HepG2 (cell line): ENCODE data around the gene CACNB4. TPM values are rescaled to one million over a fixed set of nuclear protein-coding genes. Genes with fewer than 3 reads are reported as not detected.

Experiments
- EZH2 ChIP-seq: conservative IDR thresholded peaks from 2 replicates; pipeline ENCODE4 v1.6.1; 2012; ENCODE audit warnings: mild to moderate bottlenecking, low read depth, low read length, moderate library complexity
- FOXA3 ChIP-seq: IDR thresholded peaks from 2 replicates; pipeline ENCODE4 v1.6.1; 2016; ENCODE audit warnings: missing genetic modification reagents, missing compliant biosample characterization
- HOXA3 ChIP-seq: sonication (generic); formaldehyde crosslinking; IDR thresholded peaks from 2 replicates; pipeline ENCODE4 v1.5.0; 2020; ENCODE audit warnings: missing genetic modification reagents
- MLXIP ChIP-seq: sonication (generic); formaldehyde crosslinking; IDR thresholded peaks from 2 replicates; pipeline ENCODE4 v1.9.0; 2021; ENCODE audit warnings: missing genetic modification reagents, borderline replicate concordance
- PAXIP1 ChIP-seq: sonication (generic); formaldehyde crosslinking; conservative IDR thresholded peaks from 2 replicates; pipeline ENCODE4 v1.4.0; 2020; ENCODE audit warnings: mild to moderate bottlenecking, missing genetic modification reagents, moderate library complexity
- PREB ChIP-seq: sonication (generic); formaldehyde crosslinking; IDR thresholded peaks from 2 replicates; pipeline ENCODE4 v1.4.0; 2020; ENCODE audit warnings: missing genetic modification reagents
- RBFOX2 ChIP-seq: fragments of 200-400 bp; formaldehyde crosslinking; IDR thresholded peaks from 2 replicates; pipeline ENCODE4 v1.6.1; 2017; ENCODE audit warnings: low read depth, mild to moderate bottlenecking, low read length
- ZBTB4 ChIP-seq: sonication (generic); formaldehyde crosslinking; IDR thresholded peaks from 2 replicates; pipeline ENCODE4 v1.4.0; 2020; ENCODE audit warnings: missing genetic modification reagents, mild to moderate bottlenecking, borderline replicate concordance
- ZC3H4 ChIP-seq: sonication (generic); formaldehyde crosslinking; IDR thresholded peaks from 2 replicates; pipeline ENCODE4 v1.4.0; 2020; ENCODE audit warnings: missing genetic modification reagents, borderline replicate concordance
- ZFP36L1 ChIP-seq: sonication (generic); formaldehyde crosslinking; IDR thresholded peaks from 2 replicates; pipeline ENCODE4 v1.8.0; 2022; ENCODE audit warnings: mild to moderate bottlenecking, missing genetic modification reagents, moderate library complexity
- ZIK1 ChIP-seq: sonication (generic); formaldehyde crosslinking; IDR thresholded peaks from 2 replicates; pipeline ENCODE4 v1.5.0; 2020; ENCODE audit warnings: mild to moderate bottlenecking, low read depth, missing genetic modification reagents, borderline replicate concordance
- ZNF883 ChIP-seq: sonication (generic); formaldehyde crosslinking; IDR thresholded peaks from 2 replicates; pipeline ENCODE4 v1.5.1; 2020; ENCODE audit warnings: mild to moderate bottlenecking, missing genetic modification reagents; ENCODE audit errors: not compliant biosample characterization
- polyA plus RNA-seq, 8 experiments: library from polyadenylated mRNA; depleted of rRNA in 3 of 8; stranded (reverse) in 7 of 8; unstranded in 1 of 8; fragments of >200 nt; fragmentation: Illumina TruSeq in 4 of 8; extraction: Trizol in 4 of 8; gene quantifications; 2 replicates each; pipeline versions ENCODE4 v1.2.1 to v1.2.3, GENCODE V29; 2011 to 2016; ENCODE audit warnings: low read depth in 4 of 8, missing spikeins in 1 of 8, mixed read lengths in 1 of 8; ENCODE audit not compliant: insufficient read depth in 1 of 8
- total RNA-seq, 5 experiments: library from RNA; depleted of rRNA; stranded (reverse); fragments of >200 nt; fragmentation: Illumina TruSeq; extraction: Trizol; gene quantifications; 2 replicates each; pipeline ENCODE4 v1.2.3, GENCODE V29; 2016; ENCODE audit warnings: low read depth in 1 of 5

CACNB4 gene
- total and polyA plus RNA-seq, 2 of the 13 experiments (the other 11 are each of a cell fraction or from before 2014, with no cell fraction given), result 5.1 to 14.3 TPM

GRCh38 chr2:152016181-152017120, 82.4 kb downstream of the CACNB4 start (continued):
- no peak for TF ChIP-seq ZBTB4 (CRISPR knock-in tag)
- TF ChIP-seq RBFOX2, result no peak
- no peak for TF ChIP-seq ZIK1 (CRISPR knock-in tag)
- TF ChIP-seq PAXIP1 (CRISPR knock-in tag), result 0 out of 2 replicates have a peak, but pooled peaks have one; percentile 23
- no peak for TF ChIP-seq ZFP36L1 (CRISPR knock-in tag)
- TF ChIP-seq HOXA3 (CRISPR knock-in tag), result 0 out of 2 replicates have a peak, but pooled peaks have one; percentile 18
- TF ChIP-seq ZNF883, result no peak
- peak; percentile 78 for TF ChIP-seq FOXA3
- no peak for TF ChIP-seq MLXIP (CRISPR knock-in tag)
- TF ChIP-seq PREB (CRISPR knock-in tag), result no peak
- no peak for TF ChIP-seq EZH2
- TF ChIP-seq ZC3H4, result no peak
